Measurements from ENCODE around the gene FARSB. TPM values are rescaled to one million over a fixed set of nuclear protein-coding genes. Genes with fewer than 3 reads are reported as not detected.

Gene FARSB
- total RNA-seq (2013): 5.4 TPM
- polyA plus RNA-seq: 10 to 100 TPM in 1 of 3 donors, 1 to 10 TPM in 2; 5.8 to 10.9 (median 8.4) TPM
- 2.5 and 3.9 TPM in 2 replicates for polyA minus RNA-seq
- total RNA-seq: 4.6 to 16.7 (median 12.6) reads per million in 11 experiments

GRCh38 chr2:222655787-222656525 lies at the start of gene FARSB:
FARSB (minus strand) TSS chr2:222656092; CDS start chr2:222656073, 19 bp downstream.
- Mint-ChIP-seq H3K4me1 (peaks cover 39% of the 10 kb centered on the region), H3K36me3 (no peaks in the 10 kb centered on the region), H3K27me3 (ENCODE audit: low read depth in 3 of 3) (peaks cover 0 to 3% (median 0%) of the 10 kb centered on the region in 3 donors), H3K27ac (peak within 1 kb of the TSS; percentile 97 to 99 (median 98)), H3K4me3 (peak within 1 kb of the TSS; percentile 97 to 98), H3K9me3 (no peaks in the 10 kb centered on the region)
- Histone ChIP-seq H2AFZ (ENCODE audit: insufficient read depth, low read depth, low read length, poor library complexity, severe bottlenecking) (peak within 1 kb of the TSS; percentile 96), H3K9me3 (replicated peaks in 1 of 2; ENCODE audit: control insufficient read depth in 1 of 2, insufficient read depth in 1 of 2, low read length in 2 of 2) (no peaks in the 10 kb centered on the region), H3K36me3 (replicated peaks in 1 of 2; ENCODE audit: control insufficient read depth in 1 of 2, insufficient read depth in 2 of 2, low read length in 2 of 2) (no peaks in the 10 kb centered on the region), H3K9ac (ENCODE audit: insufficient read depth, low read length, poor library complexity, severe bottlenecking) (peak within 1 kb of the TSS; percentile 86), H3K27me3 (ENCODE audit: control insufficient read depth in 2 of 2, insufficient read depth in 2 of 2, low read length in 2 of 2) (no peaks in the 10 kb centered on the region), H3K4me1 (ENCODE audit: control insufficient read depth in 1 of 2, insufficient read depth in 2 of 2, low read length in 2 of 2) (peaks cover 24 to 36% of the 10 kb centered on the region in 2 donors), H3K4me3 (replicated peaks in 1 of 3; ENCODE audit: low read depth in 2 of 3, low read length in 3 of 3) (peak within 1 kb of the TSS; percentile 64 to 94 (median 91)), H3K4me2 (replicated peaks; ENCODE audit: extremely low read depth, low read length, poor library complexity, severe bottlenecking) (peak within 1 kb of the TSS; percentile 97), H4K20me1 (ENCODE audit: insufficient read depth, low read length) (peaks cover 6% of the 10 kb centered on the region), H3K27ac (ENCODE audit: low read depth in 1 of 2, low read length in 2 of 2) (peak within 1 kb of the TSS; percentile 78 to 98), H3K79me2 (ENCODE audit: insufficient read depth, low read length) (peaks cover 49% of the 10 kb centered on the region)
- WGBS (ENCODE audit: insufficient coverage): under 1% methylated on average over 31 of the region's 45 CpGs
- intact Hi-C loops (cut with micrococcal nuclease): no loop called here
- peak; percentile 94 to 97 (median 96) for DNase-seq
- no peak for TF ChIP-seq CTCF (IDR thresholded peaks at IDR 0.05)

- TF ChIP-seq CTCF (IDR thresholded peaks at IDR 0.05): no peak
- no peaks in the 10 kb centered on the region for H3K36me3 Mint-ChIP-seq
- peaks cover 1 to 4% (median 4%) of the 10 kb centered on the region in 3 donors for H3K27me3 Mint-ChIP-seq (ENCODE audit: low read depth in 3 of 3)
- H3K9me3 Mint-ChIP-seq: no peaks in the 10 kb centered on the region
- H3K4me3 Mint-ChIP-seq: no peak overlapping the region
- no peak overlapping the region for H3K4me3 ChIP-seq (replicated peaks in 1 of 3; ENCODE audit: low read depth in 2 of 3, low read length in 3 of 3)
- H3K9me3 ChIP-seq (replicated peaks in 1 of 2; ENCODE audit: control insufficient read depth in 1 of 2, insufficient read depth in 1 of 2, low read length in 2 of 2): no peaks in the 10 kb centered on the region
- intact Hi-C loops (cut with micrococcal nuclease): loop anchor here in 1 of 2 donors (10.0 kb wide), 1 partner anchor 91 kb away; no protein-coding TSS in a partner anchor
- H3K27me3 ChIP-seq (ENCODE audit: control insufficient read depth in 2 of 2, insufficient read depth in 2 of 2, low read length in 2 of 2): no peaks in the 10 kb centered on the region
- no peak overlapping the region for H3K27ac Mint-ChIP-seq
- H3K9ac ChIP-seq (ENCODE audit: insufficient read depth, low read length, poor library complexity, severe bottlenecking): no peak overlapping the region
- no peak overlapping the region for H3K4me2 ChIP-seq (replicated peaks; ENCODE audit: extremely low read depth, low read length, poor library complexity, severe bottlenecking)
- H3K27ac ChIP-seq (ENCODE audit: low read depth in 1 of 2, low read length in 2 of 2): no peak overlapping the region
- WGBS (ENCODE audit: insufficient coverage): 100% methylated on average over 1 of the region's 3 CpGs
- DNase-seq: no peak
- H3K79me2 ChIP-seq (ENCODE audit: insufficient read depth, low read length): no peaks in the 10 kb centered on the region
- H3K4me1 ChIP-seq (ENCODE audit: control insufficient read depth in 1 of 2, insufficient read depth in 2 of 2, low read length in 2 of 2): peaks cover 10 to 17% of the 10 kb centered on the region in 2 donors
- no peaks in the 10 kb centered on the region for H4K20me1 ChIP-seq (ENCODE audit: insufficient read depth, low read length)
- peaks cover 30% of the 10 kb centered on the region for H3K4me1 Mint-ChIP-seq
- H3K36me3 ChIP-seq (replicated peaks in 1 of 2; ENCODE audit: control insufficient read depth in 1 of 2, insufficient read depth in 2 of 2, low read length in 2 of 2): no peaks in the 10 kb centered on the region
- no peak overlapping the region for H2AFZ ChIP-seq (ENCODE audit: insufficient read depth, low read depth, low read length, poor library complexity, severe bottlenecking)
These were observed 48.0 kb upstream of the FARSB start for GRCh38 chr2:222703886-222704285.

Measured in CD14-positive monocyte (primary cell).